ENCODE data around the gene SMIM32.

SMIM32 gene

GRCh38 chr5:136141561-136141960 lies 51.4 kb downstream of the SMIM32 start:
- DNase-seq (ENCODE audit: low spot score) = no peak
- no peak overlapping the region for H3K27ac ChIP-seq
- CTCF ChIA-PET = interaction anchor here (0.6 kb wide), 1 partner anchor 9 kb away, joined by 4 read pairs; no protein-coding TSS in a partner anchor
- no peak for TF ChIP-seq CTCF (conservative IDR thresholded peaks at IDR 0.05; ENCODE audit: low read depth)
- POLR2A ChIA-PET (ENCODE audit: low non-redundant PET) = no interaction called here
